ENCODE measurements around the gene MYO5A. TPM values are rescaled to one million over a fixed set of nuclear protein-coding genes. Genes with fewer than 3 reads are reported as not detected.

The MYO5A gene
- total RNA-seq, 4 donors from 2014 or later, result 22.0 to 37.4 (median 33.2) TPM

DNA sequence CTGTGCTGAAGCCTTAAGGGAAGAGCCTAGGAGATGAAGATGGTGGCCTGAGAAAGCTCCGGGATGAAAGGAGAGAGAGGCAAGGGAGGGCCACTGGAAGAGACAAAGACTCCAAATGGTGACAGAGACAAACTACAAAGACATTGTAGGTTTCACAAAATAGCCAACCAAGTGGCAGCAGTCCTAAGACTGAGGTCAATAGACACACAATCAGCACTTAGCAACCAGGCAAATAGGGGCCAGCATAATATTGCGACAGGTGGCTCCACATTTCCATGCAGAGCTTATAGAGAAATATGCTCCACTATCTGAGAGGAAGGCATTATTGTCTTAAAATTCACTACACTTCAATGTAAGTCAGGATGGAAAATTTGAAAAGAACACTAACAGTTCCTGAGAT is 211.0 kb downstream of the MYO5A start:
- Histone ChIP-seq H3K9me3 (no peaks in the 10 kb centered on the region), H3K36me3 (peaks cover 32 to 95% (median 64%) of the 10 kb centered on the region in 4 donors), H3K4me1 (no peaks in the 10 kb centered on the region), H3K27ac (replicated peaks in 1 of 4) (no peak overlapping the region), H3K27me3 (no peaks in the 10 kb centered on the region), H3K4me3 (no peak overlapping the region)
- DNase-seq (ENCODE audit: extremely low spot score), result no peak
- intact Hi-C loops (cut with DNase I), result no loop called here
- WGBS, result 93% methylated on average over 2 of the region's 2 CpGs
- TF ChIP-seq, protein P1, sequence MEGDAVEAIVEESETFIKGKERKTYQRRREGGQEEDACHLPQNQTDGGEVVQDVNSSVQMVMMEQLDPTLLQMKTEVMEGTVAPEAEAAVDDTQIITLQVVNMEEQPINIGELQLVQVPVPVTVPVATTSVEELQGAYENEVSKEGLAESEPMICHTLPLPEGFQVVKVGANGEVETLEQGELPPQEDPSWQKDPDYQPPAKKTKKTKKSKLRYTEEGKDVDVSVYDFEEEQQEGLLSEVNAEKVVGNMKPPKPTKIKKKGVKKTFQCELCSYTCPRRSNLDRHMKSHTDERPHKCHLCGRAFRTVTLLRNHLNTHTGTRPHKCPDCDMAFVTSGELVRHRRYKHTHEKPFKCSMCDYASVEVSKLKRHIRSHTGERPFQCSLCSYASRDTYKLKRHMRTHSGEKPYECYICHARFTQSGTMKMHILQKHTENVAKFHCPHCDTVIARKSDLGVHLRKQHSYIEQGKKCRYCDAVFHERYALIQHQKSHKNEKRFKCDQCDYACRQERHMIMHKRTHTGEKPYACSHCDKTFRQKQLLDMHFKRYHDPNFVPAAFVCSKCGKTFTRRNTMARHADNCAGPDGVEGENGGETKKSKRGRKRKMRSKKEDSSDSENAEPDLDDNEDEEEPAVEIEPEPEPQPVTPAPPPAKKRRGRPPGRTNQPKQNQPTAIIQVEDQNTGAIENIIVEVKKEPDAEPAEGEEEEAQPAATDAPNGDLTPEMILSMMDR (IDR thresholded peaks at IDR 0.05), result no peak
- TF ChIP-seq EP300 (IDR thresholded peaks at IDR 0.05), result no peak
- no peak for TF ChIP-seq POLR2A (IDR thresholded peaks at IDR 0.05; ENCODE audit: low read depth)
- TF ChIP-seq POLR2AphosphoS5 (IDR thresholded peaks at IDR 0.05), result no peak

DNA sequence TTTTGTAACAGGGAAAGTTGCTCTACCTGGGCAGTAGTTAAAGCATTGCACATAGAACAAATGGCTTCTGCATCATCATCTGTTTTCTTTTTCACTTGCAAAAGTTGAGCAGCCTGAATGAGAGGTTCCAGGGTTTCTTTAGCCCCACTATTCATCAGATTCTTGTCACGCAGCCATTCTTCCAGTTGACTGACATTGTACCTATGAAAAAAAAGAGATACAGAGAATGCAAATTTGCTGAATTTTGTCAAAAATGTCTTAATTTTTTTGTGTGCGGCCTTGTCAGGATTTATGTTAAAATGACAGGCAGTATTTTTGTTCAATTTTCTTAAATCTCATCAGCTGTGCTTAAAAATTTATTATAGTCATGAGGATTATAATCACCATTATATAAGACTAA is 211.7 kb downstream of the MYO5A start:
- DNase-seq (ENCODE audit: extremely low spot score), result no peak
- intact Hi-C loops (cut with DNase I), result no loop called here
- Histone ChIP-seq H3K4me3 (no peak overlapping the region), H3K27ac (replicated peaks in 1 of 4) (no peak overlapping the region), H3K9me3 (no peaks in the 10 kb centered on the region), H3K4me1 (no peaks in the 10 kb centered on the region), H3K27me3 (no peaks in the 10 kb centered on the region), H3K36me3 (peaks cover 36 to 97% (median 65%) of the 10 kb centered on the region in 4 donors)
- TF ChIP-seq, protein P1 (IDR thresholded peaks at IDR 0.05), result no peak
- TF ChIP-seq EP300 (IDR thresholded peaks at IDR 0.05) (no peak), POLR2AphosphoS5 (IDR thresholded peaks at IDR 0.05) (no peak), POLR2A (IDR thresholded peaks at IDR 0.05; ENCODE audit: low read depth) (no peak)
- 100% methylated on average over 2 of the region's 2 CpGs for WGBS

DNA sequence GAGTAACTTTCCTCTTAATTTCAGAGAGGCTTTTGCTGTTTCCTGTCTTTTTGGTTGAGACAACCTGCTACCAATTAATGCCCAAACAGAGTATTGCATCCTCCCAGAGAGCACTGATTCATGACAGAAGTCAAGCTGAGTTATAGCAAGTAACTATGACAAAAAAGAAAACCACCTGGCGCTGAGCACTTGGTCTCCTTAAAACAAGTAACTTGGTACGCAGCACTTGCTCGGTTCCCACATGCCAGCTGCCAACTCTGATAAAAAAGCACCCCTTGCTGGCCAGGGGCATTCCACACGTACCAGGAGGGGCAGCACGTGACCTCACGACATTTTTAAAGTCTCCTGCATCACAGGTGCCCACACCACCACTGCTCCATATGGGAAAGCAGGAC is 219.5 kb downstream of the MYO5A start:
- Histone ChIP-seq H3K4me1 (peaks cover 0 to 7% (median 0%) of the 10 kb centered on the region in 4 donors), H3K27me3 (no peaks in the 10 kb centered on the region), H3K36me3 (peaks cover 4 to 43% (median 21%) of the 10 kb centered on the region in 4 donors), H3K4me3 (no peak overlapping the region), H3K27ac (replicated peaks in 1 of 4) (no peak overlapping the region), H3K9me3 (no peaks in the 10 kb centered on the region)
- no peak for TF ChIP-seq EP300 (IDR thresholded peaks at IDR 0.05)
- TF ChIP-seq POLR2A (IDR thresholded peaks at IDR 0.05; ENCODE audit: low read depth), result no peak
- TF ChIP-seq, protein P1 (IDR thresholded peaks at IDR 0.05), result no peak
- no peak for TF ChIP-seq POLR2AphosphoS5 (IDR thresholded peaks at IDR 0.05)
- intact Hi-C loops (cut with DNase I), result no loop called here
- DNase-seq (ENCODE audit: extremely low spot score), result no peak
- WGBS, result 85% methylated on average over 6 of the region's 6 CpGs

DNA sequence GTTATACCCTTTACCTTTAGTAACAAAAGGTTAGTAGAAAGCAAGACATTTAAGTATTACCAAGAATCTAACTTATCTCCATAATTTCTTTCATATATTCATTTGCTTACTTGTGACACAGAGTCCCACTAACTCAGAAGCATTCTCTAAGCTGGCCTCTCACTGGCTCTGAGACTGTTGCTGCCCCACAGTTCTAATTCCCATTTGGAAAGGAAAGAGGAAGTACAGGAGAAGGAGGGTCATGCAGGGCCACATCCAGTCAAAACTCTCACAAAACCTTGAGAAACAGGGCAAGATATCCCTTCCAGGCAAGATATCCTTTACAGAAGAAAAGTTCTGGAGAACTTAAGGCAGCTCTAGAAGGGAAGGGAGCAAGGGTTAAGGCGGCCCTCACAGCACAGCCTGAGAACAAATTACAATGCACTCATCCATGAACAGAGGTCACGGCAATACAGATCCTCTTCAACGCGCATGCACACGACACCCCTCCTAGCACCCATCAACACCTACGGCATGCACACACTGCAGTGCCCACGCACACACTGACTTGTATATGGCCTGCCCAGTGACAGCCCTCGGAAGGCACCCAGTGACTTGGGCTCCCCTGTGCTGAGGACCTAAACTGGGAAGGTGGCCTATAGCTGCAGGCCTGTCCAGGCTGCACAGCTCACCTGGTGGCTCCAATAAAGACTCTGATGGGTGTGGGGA is 220.1 kb downstream of the MYO5A start:
- Histone ChIP-seq H3K4me1 (peaks cover 0 to 7% (median 0%) of the 10 kb centered on the region in 4 donors), H3K27me3 (no peaks in the 10 kb centered on the region), H3K36me3 (peaks cover 4 to 37% (median 20%) of the 10 kb centered on the region in 4 donors), H3K4me3 (no peak overlapping the region), H3K27ac (replicated peaks in 1 of 4) (no peak overlapping the region), H3K9me3 (no peaks in the 10 kb centered on the region)
- no peak for TF ChIP-seq EP300 (IDR thresholded peaks at IDR 0.05)
- no peak for TF ChIP-seq POLR2A (IDR thresholded peaks at IDR 0.05; ENCODE audit: low read depth)
- no peak for TF ChIP-seq POLR2AphosphoS5 (IDR thresholded peaks at IDR 0.05)
- TF ChIP-seq, protein P1 (IDR thresholded peaks at IDR 0.05), result no peak
- 83% methylated on average over 8 of the region's 8 CpGs for WGBS
- intact Hi-C loops (cut with DNase I), result no loop called here
- DNase-seq (ENCODE audit: extremely low spot score), result no peak
